H1 (cell line): ENCODE results near the gene SAP30L.

Experiments used
- ATF3 ChIP-seq: IDR thresholded peaks from 2 replicates; pipeline ENCODE4 v1.6.1; 2011; ENCODE audit warnings: low read depth, mild to moderate bottlenecking, low read length; ENCODE audit not compliant: insufficient read depth
- CTCF ChIP-seq, 3 experiments: IDR thresholded peaks; 1 replicate in 2 of 3; 2 replicates in 1 of 3; pipeline versions ENCODE4 v1.5.1 to v1.6.1; 2011; ENCODE audit warnings: low read length in 3 of 3, mild to moderate bottlenecking in 3 of 3, inconsistent platforms in 2 of 3, low read depth in 1 of 3, moderate library complexity in 1 of 3; ENCODE audit not compliant: insufficient read depth in 1 of 3; ENCODE audit errors: control extremely low read depth in 1 of 3
- RNF2 ChIP-seq: fragments of 200-900, 300-1000 bp; sonication (generic); IDR thresholded peaks from 2 replicates; pipeline ENCODE4 v1.7.1; 2016; ENCODE audit warnings: borderline replicate concordance, low read depth, mild to moderate bottlenecking, antibody characterized with exemption, low read length; ENCODE audit not compliant: poor library complexity, severe bottlenecking; ENCODE audit errors: missing control alignments

DNA sequence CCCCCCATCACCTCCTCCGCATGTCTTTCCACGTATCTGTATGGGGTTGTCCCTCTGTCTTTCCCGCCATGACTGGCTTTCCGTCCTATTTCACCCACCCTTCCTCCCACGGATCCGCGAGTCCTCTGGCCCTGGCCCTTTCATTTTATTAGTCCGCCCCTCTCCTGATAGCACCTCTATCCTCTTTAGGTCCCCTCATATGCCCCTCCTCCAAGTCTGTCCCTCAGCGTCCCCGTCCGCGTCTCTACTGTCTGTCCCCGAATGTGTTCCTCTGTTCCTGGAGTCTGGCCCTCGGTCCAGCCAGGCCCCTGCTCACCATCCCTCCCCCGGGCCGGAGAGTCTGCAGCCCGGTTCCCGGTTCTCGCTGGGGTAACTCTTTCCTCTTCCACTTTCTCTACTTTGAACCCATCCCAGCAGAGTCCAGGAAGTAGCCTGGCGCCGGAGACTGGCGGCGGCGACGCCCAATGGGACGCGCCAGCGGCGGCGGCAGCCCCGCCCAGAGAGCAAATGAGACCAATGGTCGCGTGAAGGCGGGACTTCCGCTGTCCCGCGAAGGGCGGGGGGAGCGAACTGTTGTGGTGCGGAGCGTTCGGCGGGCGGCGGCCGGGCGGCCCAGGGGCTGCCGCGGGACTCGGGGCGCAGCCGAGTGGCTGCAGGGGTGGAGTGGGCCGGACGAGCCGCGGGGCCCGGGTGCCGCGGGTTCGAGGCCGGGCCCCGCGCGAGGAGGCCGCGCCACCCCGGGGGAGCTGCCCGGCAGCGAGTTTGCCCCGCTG, at the start of gene SAP30L:
- TF ChIP-seq CTCF (IDR thresholded peaks at IDR 0.05; ENCODE audit: control extremely low read depth in 1 of 3, insufficient read depth in 1 of 3, low read depth in 1 of 3, low read length in 3 of 3) (no peak), ATF3 (no peak), RNF2 (no peak)
